ENCODE measurements around the gene AMDHD1.

The AMDHD1 gene

DNA sequence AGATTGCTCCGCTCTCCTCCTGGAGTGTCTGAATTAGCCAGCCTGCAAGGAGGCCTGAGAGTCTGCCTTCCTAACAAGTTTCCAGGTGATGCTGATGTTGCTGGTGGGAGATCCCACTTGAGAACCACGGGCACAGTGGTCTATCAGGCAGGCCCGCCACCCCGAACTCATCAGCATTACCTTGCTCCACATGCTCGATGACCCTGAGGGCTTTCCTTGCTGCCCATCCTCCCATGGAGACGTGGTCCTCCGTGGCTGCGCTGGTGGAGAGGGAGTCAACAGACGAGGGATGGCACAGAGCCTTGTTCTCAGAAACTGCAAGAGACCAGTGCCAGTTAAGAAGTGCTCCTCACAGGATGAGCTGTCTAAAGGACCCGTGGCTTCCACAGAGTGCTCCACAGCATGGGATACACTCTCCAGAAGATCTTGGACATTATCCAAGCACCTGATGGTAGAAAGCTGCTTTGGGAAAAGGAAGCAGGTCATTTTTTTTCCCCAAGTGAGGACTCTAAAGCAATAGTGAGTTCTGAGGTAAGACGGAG lies 34.7 kb downstream of the AMDHD1 start:
- no peaks in the 10 kb centered on the region for H3K36me3 ChIP-seq (ENCODE audit: control insufficient read depth, insufficient read depth, low read length)
- no peaks in the 10 kb centered on the region for H3K27me3 ChIP-seq (ENCODE audit: control insufficient read depth, insufficient read depth, low read length, poor library complexity, severe bottlenecking)
- H3K4me3 ChIP-seq (ENCODE audit: insufficient read depth, low read depth, low read length), result no peak overlapping the region
- H3K27ac ChIP-seq (ENCODE audit: insufficient read depth, low read depth, low read length, poor library complexity, severe bottlenecking), result no peak overlapping the region
- no peaks in the 10 kb centered on the region for H3K4me1 ChIP-seq (ENCODE audit: control insufficient read depth, insufficient read depth, low read length)
- no peaks in the 10 kb centered on the region for H3K9me3 ChIP-seq (ENCODE audit: control insufficient read depth, low read length)
- WGBS, 2 experiments, result 88 to 89% methylated on average over 11 of the region's 11 CpGs

DNA sequence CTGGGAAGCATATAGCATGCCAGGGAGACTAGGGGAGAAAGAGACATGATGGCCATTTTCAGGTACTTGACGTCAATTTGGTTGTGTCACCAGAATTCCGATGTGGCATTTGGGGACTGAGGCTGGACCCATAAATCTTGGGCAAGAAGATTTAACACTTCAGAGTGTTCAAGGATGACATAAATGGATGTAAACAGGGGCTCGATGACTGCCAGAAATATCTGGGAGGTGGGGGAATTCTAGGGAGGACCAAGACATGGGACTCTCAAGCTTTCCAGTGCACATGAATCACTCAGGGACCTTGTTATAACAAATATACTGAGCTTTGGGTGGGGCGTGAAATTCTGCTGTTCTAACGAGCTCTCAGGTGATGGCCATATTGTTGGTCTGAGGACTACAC lies 35.2 kb downstream of the AMDHD1 start:
- Histone ChIP-seq H3K9me3 (ENCODE audit: control insufficient read depth, low read length) (no peaks in the 10 kb centered on the region), H3K27me3 (ENCODE audit: control insufficient read depth, insufficient read depth, low read length, poor library complexity, severe bottlenecking) (no peaks in the 10 kb centered on the region), H3K27ac (ENCODE audit: insufficient read depth, low read depth, low read length, poor library complexity, severe bottlenecking) (no peak overlapping the region), H3K36me3 (ENCODE audit: control insufficient read depth, insufficient read depth, low read length) (no peaks in the 10 kb centered on the region), H3K4me1 (ENCODE audit: control insufficient read depth, insufficient read depth, low read length) (no peaks in the 10 kb centered on the region), H3K4me3 (ENCODE audit: insufficient read depth, low read depth, low read length) (no peak overlapping the region)
- WGBS, 2 experiments, result 95 to 96% methylated on average over 5 of the region's 5 CpGs

DNA sequence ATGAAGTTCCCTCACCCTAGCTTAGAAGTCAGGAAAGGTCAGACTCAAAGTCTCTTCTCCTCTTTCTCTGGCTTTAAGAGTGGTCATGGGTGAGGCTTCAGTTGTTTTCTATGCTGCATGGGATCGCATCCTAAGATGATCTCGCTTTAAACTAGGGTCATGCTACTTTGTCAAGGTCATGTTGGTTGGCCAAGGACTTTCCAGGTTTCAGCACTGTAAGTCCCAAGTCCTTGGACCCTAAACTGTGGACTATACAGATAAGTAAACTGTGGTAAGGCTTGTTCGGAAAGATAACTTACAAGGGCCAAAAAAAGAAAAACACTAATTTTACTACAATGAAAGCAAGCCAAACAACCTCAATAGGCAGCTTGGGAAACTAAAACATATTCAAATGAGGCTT lies 35.6 kb downstream of the AMDHD1 start:
- Histone ChIP-seq H3K36me3 (ENCODE audit: control insufficient read depth, insufficient read depth, low read length) (no peaks in the 10 kb centered on the region), H3K9me3 (ENCODE audit: control insufficient read depth, low read length) (no peaks in the 10 kb centered on the region), H3K27me3 (ENCODE audit: control insufficient read depth, insufficient read depth, low read length, poor library complexity, severe bottlenecking) (no peaks in the 10 kb centered on the region), H3K27ac (ENCODE audit: insufficient read depth, low read depth, low read length, poor library complexity, severe bottlenecking) (no peak overlapping the region), H3K4me1 (ENCODE audit: control insufficient read depth, insufficient read depth, low read length) (no peaks in the 10 kb centered on the region), H3K4me3 (ENCODE audit: insufficient read depth, low read depth, low read length) (no peak overlapping the region)
- WGBS, 2 experiments, result 90 to 95% methylated on average over 3 of the region's 3 CpGs

DNA sequence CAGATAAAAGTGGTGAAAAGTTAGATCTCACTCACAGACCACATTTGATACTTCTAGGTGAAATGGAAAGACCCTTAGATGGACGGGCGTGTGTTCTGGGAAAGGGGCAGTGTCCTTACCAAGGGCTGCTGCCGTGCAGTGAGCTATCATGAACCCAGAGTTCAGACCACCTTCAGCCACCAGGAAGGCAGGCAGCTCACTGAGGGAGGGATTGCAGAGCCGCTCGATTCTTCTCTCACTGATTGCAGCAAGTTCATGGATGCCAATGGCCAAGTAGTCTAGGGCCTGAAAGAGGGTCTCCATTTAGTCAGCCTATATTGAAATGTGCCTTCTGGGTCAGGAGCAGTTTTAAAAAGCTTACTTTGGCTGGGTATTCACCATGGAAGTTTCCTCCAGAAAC lies 37.3 kb downstream of the AMDHD1 start:
- Histone ChIP-seq H3K4me1 (ENCODE audit: control insufficient read depth, insufficient read depth, low read length) (no peaks in the 10 kb centered on the region), H3K36me3 (ENCODE audit: control insufficient read depth, insufficient read depth, low read length) (no peaks in the 10 kb centered on the region), H3K27me3 (ENCODE audit: control insufficient read depth, insufficient read depth, low read length, poor library complexity, severe bottlenecking) (no peaks in the 10 kb centered on the region), H3K27ac (ENCODE audit: insufficient read depth, low read depth, low read length, poor library complexity, severe bottlenecking) (no peak overlapping the region), H3K4me3 (ENCODE audit: insufficient read depth, low read depth, low read length) (no peak overlapping the region), H3K9me3 (ENCODE audit: control insufficient read depth, low read length) (no peaks in the 10 kb centered on the region)
- 93 to 96% methylated on average over 5 of the region's 5 CpGs for WGBS, 2 experiments

DNA sequence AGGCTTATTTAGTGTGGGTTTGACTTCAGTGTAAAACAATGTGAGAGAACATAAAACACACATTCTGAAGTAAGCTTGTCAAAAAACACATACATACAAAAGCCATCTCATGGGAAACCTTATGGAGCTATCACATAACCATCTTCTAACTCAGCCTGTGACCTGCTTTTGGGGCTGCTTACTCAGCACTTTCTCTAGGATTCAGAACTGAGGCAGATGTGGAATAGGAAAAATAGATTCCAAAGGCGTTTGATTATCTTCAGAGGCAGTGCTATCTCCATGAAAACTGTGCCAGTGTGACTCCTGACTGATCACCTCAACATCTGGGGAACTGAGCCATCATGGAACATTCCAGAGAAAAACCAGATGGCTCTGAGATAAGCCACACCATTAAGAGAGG lies 39.5 kb downstream of the AMDHD1 start:
- no peaks in the 10 kb centered on the region for H3K27me3 ChIP-seq (ENCODE audit: control insufficient read depth, insufficient read depth, low read length, poor library complexity, severe bottlenecking)
- H3K9me3 ChIP-seq (ENCODE audit: control insufficient read depth, low read length), result no peaks in the 10 kb centered on the region
- 86 to 91% methylated on average over 1 of the region's 1 CpG for WGBS, 2 experiments
- H3K36me3 ChIP-seq (ENCODE audit: control insufficient read depth, insufficient read depth, low read length), result no peaks in the 10 kb centered on the region
- no peak overlapping the region for H3K27ac ChIP-seq (ENCODE audit: insufficient read depth, low read depth, low read length, poor library complexity, severe bottlenecking)
- H3K4me3 ChIP-seq (ENCODE audit: insufficient read depth, low read depth, low read length), result no peak overlapping the region
- H3K4me1 ChIP-seq (ENCODE audit: control insufficient read depth, insufficient read depth, low read length), result no peaks in the 10 kb centered on the region

DNA sequence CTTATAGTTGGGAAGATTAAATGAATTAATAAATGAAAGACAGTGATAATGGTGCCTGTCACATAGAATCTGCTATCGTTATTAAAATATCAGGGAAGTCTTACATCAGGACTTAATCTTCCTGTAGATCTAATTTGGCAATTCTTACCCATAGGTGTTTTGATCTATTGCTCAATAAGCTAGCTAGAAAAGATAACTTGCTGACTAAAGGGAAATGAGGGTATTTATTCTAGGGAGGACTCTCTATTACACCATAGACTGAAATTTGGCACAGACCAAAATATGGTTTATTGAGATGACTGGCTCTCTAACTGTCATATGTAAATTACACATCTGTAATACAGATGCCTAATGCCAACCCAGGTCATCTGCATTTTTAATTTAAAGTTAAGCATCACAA lies 41.6 kb downstream of the AMDHD1 start:
- 92 to 100% methylated on average over 1 of the region's 1 CpG for WGBS, 2 experiments
- H3K9me3 ChIP-seq (ENCODE audit: control insufficient read depth, low read length), result no peaks in the 10 kb centered on the region
- H3K4me1 ChIP-seq (ENCODE audit: control insufficient read depth, insufficient read depth, low read length), result no peaks in the 10 kb centered on the region
- H3K27me3 ChIP-seq (ENCODE audit: control insufficient read depth, insufficient read depth, low read length, poor library complexity, severe bottlenecking), result no peaks in the 10 kb centered on the region
- H3K27ac ChIP-seq (ENCODE audit: insufficient read depth, low read depth, low read length, poor library complexity, severe bottlenecking), result no peak overlapping the region
- H3K36me3 ChIP-seq (ENCODE audit: control insufficient read depth, insufficient read depth, low read length), result no peaks in the 10 kb centered on the region
- H3K4me3 ChIP-seq (ENCODE audit: insufficient read depth, low read depth, low read length), result no peak overlapping the region

DNA sequence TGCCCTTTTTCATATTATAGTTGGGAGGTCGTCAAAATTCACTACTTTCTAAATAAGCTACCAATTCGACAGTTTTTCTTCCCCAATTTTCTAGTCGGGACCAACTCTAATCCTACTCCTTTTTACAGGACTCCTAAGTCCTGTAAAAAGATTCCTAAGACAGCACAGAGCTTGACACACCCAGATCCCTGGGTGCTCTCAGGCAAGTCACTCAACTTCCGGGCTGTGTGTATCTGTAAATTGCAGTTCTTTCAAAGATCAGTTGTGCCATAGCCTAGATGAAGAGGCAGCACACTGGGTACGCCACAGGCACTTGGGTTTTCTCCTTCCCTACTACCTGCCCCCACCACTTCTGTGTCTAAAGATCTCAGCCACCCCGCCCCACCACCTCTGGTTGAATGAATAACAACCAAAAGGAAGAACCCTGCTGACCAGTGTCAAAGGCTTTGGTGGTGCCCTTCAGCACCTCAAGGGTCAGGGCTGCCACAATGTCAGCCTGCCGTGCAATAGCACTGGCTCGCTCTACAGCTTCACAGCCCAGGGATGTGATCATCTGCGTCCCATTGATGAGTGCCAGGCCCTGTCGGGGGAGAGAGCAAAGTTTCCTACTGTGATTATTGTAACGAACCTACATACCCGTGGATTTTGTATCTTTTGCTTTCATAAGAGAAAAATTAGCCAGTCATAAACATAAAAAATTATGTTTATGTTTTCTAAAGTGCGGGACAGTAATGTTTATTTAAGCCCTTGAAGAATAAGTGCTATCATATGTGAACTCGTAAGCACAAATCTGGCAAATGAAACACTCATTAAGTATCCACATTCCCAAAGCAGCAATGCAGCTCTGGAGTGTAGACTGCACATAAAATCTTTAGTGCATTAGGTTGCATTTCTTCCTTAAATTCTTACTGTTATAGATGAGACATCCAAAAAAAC lies 43.8 kb downstream of the AMDHD1 start:
- no peak overlapping the region for H3K4me3 ChIP-seq (ENCODE audit: insufficient read depth, low read depth, low read length)
- H3K27me3 ChIP-seq (ENCODE audit: control insufficient read depth, insufficient read depth, low read length, poor library complexity, severe bottlenecking), result no peaks in the 10 kb centered on the region
- no peaks in the 10 kb centered on the region for H3K9me3 ChIP-seq (ENCODE audit: control insufficient read depth, low read length)
- 45 to 50% methylated on average over 12 to 14 of the region's 14 CpGs for WGBS, 2 experiments
- no peaks in the 10 kb centered on the region for H3K36me3 ChIP-seq (ENCODE audit: control insufficient read depth, insufficient read depth, low read length)
- no peaks in the 10 kb centered on the region for H3K4me1 ChIP-seq (ENCODE audit: control insufficient read depth, insufficient read depth, low read length)
- H3K27ac ChIP-seq (ENCODE audit: insufficient read depth, low read depth, low read length, poor library complexity, severe bottlenecking), result no peak overlapping the region

DNA sequence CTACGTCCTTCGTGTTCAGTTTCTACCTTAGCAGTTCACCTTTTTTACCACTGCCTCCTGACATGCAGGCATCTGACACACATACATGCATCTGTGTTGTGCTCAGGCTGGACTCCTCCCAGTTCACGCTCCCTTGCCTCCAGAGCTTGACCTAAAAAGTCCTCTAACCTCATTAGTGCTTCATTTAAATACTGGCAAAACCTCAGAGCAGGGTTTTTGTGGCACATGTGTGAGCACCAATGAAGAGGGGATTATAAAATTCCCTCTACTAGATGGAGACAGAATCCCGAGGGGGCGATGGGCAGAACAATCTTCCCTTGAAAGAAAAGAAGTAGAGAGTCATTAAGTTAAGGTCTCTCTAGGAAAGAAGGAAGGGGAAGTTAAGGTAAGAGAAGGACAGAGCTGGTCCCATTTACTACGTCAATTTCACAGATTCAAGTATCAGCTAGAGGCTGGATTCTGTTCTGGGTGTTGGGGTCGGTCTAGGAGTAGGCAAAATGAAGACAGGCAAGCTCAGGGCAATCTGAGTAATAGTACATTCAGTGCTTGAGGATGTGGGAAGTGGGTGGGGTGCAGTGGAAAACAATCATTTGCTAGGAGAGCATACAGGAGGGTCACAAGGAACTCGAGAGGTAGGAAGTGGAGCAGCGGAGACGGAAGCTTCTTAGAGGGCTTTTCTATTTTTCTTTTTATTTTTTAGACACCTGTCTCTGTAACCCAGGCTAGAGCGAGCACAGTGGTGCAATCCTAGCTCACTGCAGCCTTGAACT lies 45.6 kb downstream of the AMDHD1 start:
- Histone ChIP-seq H3K4me3 (ENCODE audit: insufficient read depth, low read depth, low read length) (no peak overlapping the region), H3K9me3 (ENCODE audit: control insufficient read depth, low read length) (no peaks in the 10 kb centered on the region), H3K27ac (ENCODE audit: insufficient read depth, low read depth, low read length, poor library complexity, severe bottlenecking) (no peak overlapping the region), H3K27me3 (ENCODE audit: control insufficient read depth, insufficient read depth, low read length, poor library complexity, severe bottlenecking) (no peaks in the 10 kb centered on the region), H3K36me3 (ENCODE audit: control insufficient read depth, insufficient read depth, low read length) (no peaks in the 10 kb centered on the region), H3K4me1 (ENCODE audit: control insufficient read depth, insufficient read depth, low read length) (no peaks in the 10 kb centered on the region)
- WGBS, 2 experiments, result 83 to 88% methylated on average over 11 of the region's 11 CpGs

DNA sequence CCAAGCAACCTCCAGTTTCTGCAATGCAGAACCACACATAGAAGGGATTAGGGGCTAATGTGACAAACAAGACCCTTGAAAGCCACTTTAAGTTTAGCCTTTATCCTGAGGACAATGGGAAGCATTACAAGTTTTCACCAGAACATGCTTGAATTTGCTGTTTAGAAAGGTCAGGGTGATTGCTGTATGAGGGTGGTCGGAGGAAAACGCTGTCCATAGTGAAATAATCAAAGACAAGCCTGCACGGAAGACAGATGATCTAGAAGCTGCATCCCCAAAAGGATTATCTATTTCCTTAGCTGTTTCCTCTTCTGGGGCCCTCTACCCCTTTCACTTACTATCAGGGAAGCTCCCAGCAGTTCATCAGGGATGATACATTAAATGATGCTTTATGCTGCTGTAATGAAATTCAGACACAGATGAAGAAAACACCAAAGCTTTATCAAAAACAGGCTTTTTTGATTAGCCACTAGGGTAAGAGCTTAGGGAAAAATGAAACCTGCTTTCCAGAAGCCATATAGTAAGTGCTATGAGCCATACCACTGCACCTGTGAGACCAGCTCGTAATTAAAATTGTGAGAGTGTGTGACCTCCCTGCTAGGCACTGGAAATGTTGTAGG lies 46.5 kb downstream of the AMDHD1 start:
- Histone ChIP-seq H3K4me1 (ENCODE audit: control insufficient read depth, insufficient read depth, low read length) (no peaks in the 10 kb centered on the region), H3K27ac (ENCODE audit: insufficient read depth, low read depth, low read length, poor library complexity, severe bottlenecking) (no peak overlapping the region), H3K4me3 (ENCODE audit: insufficient read depth, low read depth, low read length) (no peak overlapping the region), H3K36me3 (ENCODE audit: control insufficient read depth, insufficient read depth, low read length) (no peaks in the 10 kb centered on the region), H3K9me3 (ENCODE audit: control insufficient read depth, low read length) (no peaks in the 10 kb centered on the region), H3K27me3 (ENCODE audit: control insufficient read depth, insufficient read depth, low read length, poor library complexity, severe bottlenecking) (no peaks in the 10 kb centered on the region)
- WGBS, 2 experiments, result 90 to 91% methylated on average over 4 of the region's 4 CpGs

DNA sequence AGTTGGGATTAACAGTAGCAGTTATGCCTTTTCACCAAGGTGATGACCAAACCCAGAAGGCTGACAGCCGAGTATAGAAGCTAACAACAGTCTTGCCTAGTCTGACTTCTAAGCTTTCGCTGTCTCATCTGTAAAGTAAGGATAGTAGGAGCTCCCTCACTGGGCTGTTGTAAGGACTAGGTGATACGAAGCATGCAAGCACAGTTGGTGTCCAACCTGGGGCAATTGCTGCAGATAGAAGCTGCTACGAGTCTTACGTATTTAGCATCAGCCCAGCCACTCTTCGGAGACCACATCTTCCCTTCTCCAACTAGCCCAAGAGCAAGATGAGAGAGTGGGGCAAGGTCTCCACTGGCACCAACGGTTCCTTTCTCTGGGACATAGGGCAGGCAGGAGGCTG lies 47.0 kb downstream of the AMDHD1 start:
- Histone ChIP-seq H3K4me3 (ENCODE audit: insufficient read depth, low read depth, low read length) (no peak overlapping the region), H3K27me3 (ENCODE audit: control insufficient read depth, insufficient read depth, low read length, poor library complexity, severe bottlenecking) (no peaks in the 10 kb centered on the region), H3K4me1 (ENCODE audit: control insufficient read depth, insufficient read depth, low read length) (no peaks in the 10 kb centered on the region), H3K9me3 (ENCODE audit: control insufficient read depth, low read length) (no peaks in the 10 kb centered on the region), H3K27ac (ENCODE audit: insufficient read depth, low read depth, low read length, poor library complexity, severe bottlenecking) (no peak overlapping the region), H3K36me3 (ENCODE audit: control insufficient read depth, insufficient read depth, low read length) (no peaks in the 10 kb centered on the region)
- WGBS, 2 experiments, result 81 to 82% methylated on average over 7 of the region's 7 CpGs

Data from ectodermal cell (in vitro differentiated cells).